SK-N-SH (cell line): ENCODE results near the gene TBC1D13. TPM values are rescaled to one million over a fixed set of nuclear protein-coding genes. Genes with fewer than 3 reads are reported as not detected.

Experiments
- CTCF ChIA-PET: fragments of 300-600, 350-600 bp; formaldehyde crosslinking; extraction: SDS; loops from one replicate; lab custom pipeline; 2021; lab: Yijun Ruan, JAX
- POLR2A ChIA-PET: fragments of 350-600 bp; sonication (Branson Sonifier 250); formaldehyde crosslinking; extraction: SDS; loops from one replicate; lab custom pipeline; 2020; ENCODE audit warnings: antibody characterized with exemption, inconsistent platforms; lab: Yijun Ruan, JAX
- DNase-seq: peaks from one replicate; pipeline ENCODE4 v3.0.0; 2012
- H2AFZ ChIP-seq: fragments of 200-600 bp; sonication (generic); 2 replicates; pipeline ENCODE4 v1.8.1; 2016; ENCODE audit warnings: antibody characterized with exemption, mild to moderate bottlenecking, low read depth
- H3F3A ChIP-seq: fragments of 200-600 bp; sonication (generic); replicated peaks from 2 replicates; pipeline ENCODE3; 2016; ENCODE audit warnings: antibody characterized with exemption, mild to moderate bottlenecking; ENCODE audit not compliant: insufficient read depth
- H3K27ac ChIP-seq, 2 experiments: fragments of 200-500 bp in 1 of 2; fragments of 200-600 bp in 1 of 2; sonication (Bioruptor generic) in 1 of 2; sonication (generic), shearing (Covaris generic) in 1 of 2; 2 replicates each; pipeline versions ENCODE4 v1.5.1 to v1.6.1; 2014 to 2016; ENCODE audit warnings: low read depth in 2 of 2, inconsistent platforms in 1 of 2, low read length in 1 of 2, mild to moderate bottlenecking in 1 of 2, mixed read lengths in 1 of 2
- H3K27me3 ChIP-seq: fragments of 200-600 bp; sonication (generic), shearing (Covaris generic); 2 replicates; pipeline ENCODE4 v1.6.1; 2016; ENCODE audit warnings: mixed run types; ENCODE audit not compliant: insufficient read depth
- H3K36me3 ChIP-seq, 2 experiments: fragments of 200-500 bp in 1 of 2; fragments of 200-600 bp in 1 of 2; sonication (Bioruptor generic) in 1 of 2; sonication (generic) in 1 of 2; replicated peaks in 1 of 2; 2 replicates each; pipeline versions ENCODE3 to v1.5.1; 2014 to 2016; ENCODE audit warnings: low read length in 1 of 2, mild to moderate bottlenecking in 1 of 2; ENCODE audit not compliant: insufficient read depth in 2 of 2, control insufficient read depth in 1 of 2
- H3K4me1 ChIP-seq, 2 experiments: fragments of 200-500 bp in 1 of 2; fragments of 200-600 bp in 1 of 2; sonication (Bioruptor generic) in 1 of 2; sonication (generic), shearing (Covaris generic) in 1 of 2; 2 replicates each; pipeline versions ENCODE4 v1.5.1 to v1.6.1; 2014 to 2016; ENCODE audit warnings: low read depth in 1 of 2, low read length in 1 of 2, mixed run types in 1 of 2; ENCODE audit not compliant: insufficient read depth in 2 of 2, control insufficient read depth in 1 of 2
- H3K4me2 ChIP-seq: fragments of 200-600 bp; sonication (generic), shearing (Covaris generic); 2 replicates; pipeline ENCODE4 v1.6.1; 2017; ENCODE audit warnings: mixed run types
- H3K4me3 ChIP-seq, 2 experiments: fragments of 200-500 bp in 1 of 2; fragments of 200-600 bp in 1 of 2; sonication (Bioruptor generic) in 1 of 2; sonication (generic), shearing (Covaris generic) in 1 of 2; 2 replicates each; pipeline versions ENCODE4 v1.5.1 to v1.8.1; 2014 to 2016; ENCODE audit warnings: low read depth in 2 of 2, inconsistent platforms in 1 of 2, low read length in 1 of 2, mild to moderate bottlenecking in 1 of 2, mixed read lengths in 1 of 2, moderate library complexity in 1 of 2
- H3K79me2 ChIP-seq: fragments of 200-600 bp; sonication (generic); 2 replicates; pipeline ENCODE4 v1.8.1; 2017; ENCODE audit warnings: mild to moderate bottlenecking; ENCODE audit not compliant: insufficient read depth
- H3K9ac ChIP-seq: fragments of 200-600 bp; sonication (generic); 2 replicates; pipeline ENCODE4 v1.6.1; 2017; ENCODE audit warnings: mixed run types
- H3K9me2 ChIP-seq: fragments of 200-600 bp; sonication (generic); 2 replicates; pipeline ENCODE4 v1.6.1; 2017; ENCODE audit warnings: mixed run types
- H3K9me3 ChIP-seq: fragments of 200-600 bp; sonication (generic); 2 replicates; pipeline ENCODE4 v1.6.1; 2017; ENCODE audit warnings: mixed run types, mild to moderate bottlenecking, moderate library complexity
- H4K20me1 ChIP-seq: fragments of 200-600 bp; sonication (generic); 2 replicates; pipeline ENCODE4 v1.6.1; 2017; ENCODE audit warnings: mild to moderate bottlenecking, mixed run types; ENCODE audit not compliant: insufficient read depth
- CHD2 ChIP-seq: fragments of 150-350 bp; IDR thresholded peaks from 2 replicates; pipeline ENCODE4 v1.6.1; 2018; ENCODE audit warnings: low read length; ENCODE audit not compliant: partially characterized antibody
- CTCF ChIP-seq: fragments of 200-600 bp; sonication (generic); IDR thresholded peaks from 2 replicates; pipeline ENCODE4 v1.6.1; 2017; ENCODE audit warnings: antibody characterized with exemption, mild to moderate bottlenecking, moderate library complexity
- ELF1 ChIP-seq: IDR thresholded peaks from 2 replicates; pipeline ENCODE4 v1.4.0; 2012
- EP300 ChIP-seq, 2 experiments: IDR thresholded peaks; 2 replicates each; pipeline versions ENCODE4 v1.4.0 to v1.6.1; 2012; ENCODE audit warnings: borderline replicate concordance in 1 of 2, low read depth in 1 of 2, low read length in 1 of 2
- FOSL2 ChIP-seq: IDR thresholded peaks from 2 replicates; pipeline ENCODE4 v1.4.0; 2012; ENCODE audit warnings: low read depth, mild to moderate bottlenecking, moderate library complexity, borderline replicate concordance
- FOXM1 ChIP-seq: IDR thresholded peaks from 2 replicates; pipeline ENCODE4 v1.4.0; 2012; ENCODE audit warnings: low read depth, mild to moderate bottlenecking
- GATA2 ChIP-seq: sonication (generic); formaldehyde crosslinking; IDR thresholded peaks from 2 replicates; pipeline ENCODE4 v1.5.0; 2020; ENCODE audit warnings: mild to moderate bottlenecking, missing genetic modification reagents
- JUND ChIP-seq: IDR thresholded peaks from 2 replicates; pipeline ENCODE4 v1.4.0; 2012
- MEF2A ChIP-seq: IDR thresholded peaks from 2 replicates; pipeline ENCODE4 v1.4.0; 2012; ENCODE audit warnings: low read depth, borderline replicate concordance
- MXI1 ChIP-seq: IDR thresholded peaks from 2 replicates; pipeline ENCODE4 v1.6.1; 2012; ENCODE audit warnings: mild to moderate bottlenecking, low read depth, low read length, improper control_type of control experiment
- NRF1 ChIP-seq: IDR thresholded peaks from 2 replicates; pipeline ENCODE4 v1.6.1; 2012; ENCODE audit warnings: low read depth, mild to moderate bottlenecking, low read length
- POLR2AphosphoS5 ChIP-seq: IDR thresholded peaks from 2 replicates; pipeline ENCODE4 v1.6.1; 2012; ENCODE audit warnings: low read depth, low read length
- REST ChIP-seq: IDR thresholded peaks from 2 replicates; pipeline ENCODE4 v1.6.1; 2012; ENCODE audit warnings: mild to moderate bottlenecking, low read depth, low read length, moderate library complexity
- RFX5 ChIP-seq: IDR thresholded peaks from 2 replicates; pipeline ENCODE4 v1.6.1; 2012; ENCODE audit warnings: mild to moderate bottlenecking, improper control_type of control experiment, low read length
- RXRA ChIP-seq: IDR thresholded peaks from 2 replicates; pipeline ENCODE4 v1.4.0; 2012; ENCODE audit warnings: low read depth, mild to moderate bottlenecking, borderline replicate concordance
- SMC3 ChIP-seq: IDR thresholded peaks from 2 replicates; pipeline ENCODE4 v1.6.1; 2012; ENCODE audit warnings: low read depth, low read length, improper control_type of control experiment
- TAF1 ChIP-seq: IDR thresholded peaks from 2 replicates; pipeline ENCODE4 v1.6.1; 2012; ENCODE audit warnings: low read depth, mild to moderate bottlenecking, low read length, moderate library complexity, borderline replicate concordance
- USF1 ChIP-seq: IDR thresholded peaks from 2 replicates; pipeline ENCODE4 v1.4.0; 2012; ENCODE audit warnings: low read depth, borderline replicate concordance
- USF2 ChIP-seq: fragments of 150-350 bp; IDR thresholded peaks from 2 replicates; pipeline ENCODE4 v1.6.1; 2017; ENCODE audit warnings: antibody characterized with exemption, low read length, low read depth, borderline replicate concordance
- YY1 ChIP-seq: IDR thresholded peaks from 2 replicates; pipeline ENCODE4 v1.4.0; 2012; ENCODE audit warnings: low read depth, mild to moderate bottlenecking
- ZBTB33 ChIP-seq: IDR thresholded peaks from 2 replicates; pipeline ENCODE4 v1.4.0; 2012; ENCODE audit warnings: low read depth, borderline replicate concordance
- WGBS: methylation state at CpG from one replicate; pipeline ENCODE4 v1.1.6; 2017; ENCODE audit warnings: low lambda C conversion rate; 5-methylcytosine and 5-hydroxymethylcytosine counted together
- polyA plus RNA-seq, 3 experiments: library from polyadenylated mRNA; depleted of rRNA; stranded (reverse); fragments of >200 nt; gene quantifications; 2 replicates each; pipeline ENCODE4 v1.2.3, GENCODE V29; 2012
- TF ChIP-seq, protein P1 (sequence below): IDR thresholded peaks from 2 replicates; pipeline ENCODE4 v1.4.0; 2012; ENCODE audit warnings: low read depth

The TBC1D13 gene
- polyA plus RNA-seq, 1 of the 3 experiments (the other 2 are of a cell fraction): 19.1 TPM

- Histone ChIP-seq H3K4me3 (peak within 1 kb of the TSS; percentile 60 to 72), H3K27ac (peak within 1 kb of the TSS; percentile 37 to 83; a peak in 3 of 4 replicates)
- TF ChIP-seq, protein P1, sequence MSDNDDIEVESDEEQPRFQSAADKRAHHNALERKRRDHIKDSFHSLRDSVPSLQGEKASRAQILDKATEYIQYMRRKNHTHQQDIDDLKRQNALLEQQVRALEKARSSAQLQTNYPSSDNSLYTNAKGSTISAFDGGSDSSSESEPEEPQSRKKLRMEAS: peak; percentile 80
- TF ChIP-seq REST (0 out of 2 replicates have a peak, but pooled peaks have one; percentile 13), NRF1 (peak; percentile 96), ZBTB33 (no peak), FOSL2 (no peak), JUND (no peak), RXRA (no peak), GATA2 (no peak), RFX5 (peak; percentile 56; the same call in 1 of the 2 replicates), SMC3 (peak; percentile 38; the same call in 1 of the 2 replicates), POLR2AphosphoS5 (peak; percentile 97), TAF1 (peak; percentile 57), ELF1 (no peak), CTCF (peak; percentile 81), EP300 (IDR thresholded peaks at IDR 0.05; ENCODE audit: borderline replicate concordance in 1 of 2, low read depth in 1 of 2, low read length in 1 of 2) (no peak), FOXM1 (no peak), CHD2 (peak; percentile 52), YY1 (peak; percentile 22; the same call in 1 of the 2 replicates), MXI1 (peak; percentile 58), USF1 (no peak), USF2 (no peak), MEF2A (no peak)
Observed at GRCh38 chr9:128818099-128818838, 31.2 kb downstream of the TBC1D13 start, which contains the start of gene ENDOG. Gene ENDOG, plus strand, starts transcription at chr9:128818500. Its CDS starts 185 bp downstream, at chr9:128818685.

More at GRCh38 chr9:128818099-128818838, 31.2 kb downstream of the TBC1D13 start, which contains the start of gene ENDOG:
- Histone ChIP-seq H3F3A (peaks cover 16% of the 10 kb centered on the region), H3K4me1 (peaks cover 0 to 17% of the 10 kb centered on the region in 2 experiments; a peak in 1 of 4 replicates), H3K9ac (peak within 1 kb of the TSS; percentile 56; the same call in 1 of the 2 replicates), H4K20me1 (peaks cover 6% of the 10 kb centered on the region; the same call in 1 of the 2 replicates), H3K36me3 (peaks cover 0 to 18% of the 10 kb centered on the region in 2 experiments), H3K9me2 (no peaks in the 10 kb centered on the region), H3K4me2 (peak within 1 kb of the TSS; percentile 96), H3K79me2 (peaks cover 5% of the 10 kb centered on the region; the same call in 1 of the 2 replicates), H3K27me3 (no peaks in the 10 kb centered on the region), H2AFZ (peak within 1 kb of the TSS; percentile 82; the same call in 1 of the 2 replicates), H3K9me3 (no peaks in the 10 kb centered on the region)
- 2% methylated on average over 24 of the region's 70 CpGs for WGBS
- peak; percentile 99 for DNase-seq
- POLR2A ChIA-PET: interaction anchor here (0.6 to 2.7 kb wide), 11 partner anchors 10 to 602 kb away, joined by 3 to 13 read pairs (median 4); partner anchors contain the start of genes SPOUT1 and ZDHHC12
- CTCF ChIA-PET: interaction anchor here (0.5 to 4.1 kb wide), 40 partner anchors 8 to 441 kb away, joined by 3 to 34 read pairs (median 4); partner anchors contain the start of genes KYAT1, LRRC8A, PKN3 and PTPA
